GM12865 (cell line): Measurements from ENCODE around the gene HMGB1.
"Not testable (repeated sequence)": the region's sequence is repeated elsewhere in the genome, so short reads cannot be mapped to it uniquely, and the experiment has no call there.

Source experiments
- DNase-seq: peaks from one replicate; pipeline ENCODE4 v3.0.0; 2010; ENCODE audit warnings: low read depth
- H3K4me3 ChIP-seq: 2 replicates; pipeline ENCODE4 v1.5.1; 2011; ENCODE audit warnings: mild to moderate bottlenecking, low read depth, low read length, control low read depth
- CTCF ChIP-seq: IDR thresholded peaks from 2 replicates; pipeline ENCODE4 v1.5.1; 2011; ENCODE audit warnings: low read length, control low read depth, low read depth, inconsistent platforms; ENCODE audit not compliant: insufficient read depth; ENCODE audit errors: missing control alignments

The HMGB1 gene

GRCh38 chr13:30446126-30446500, 19.6 kb downstream of the HMGB1 start:
- DNase-seq = no peak
- H3K4me3 ChIP-seq = peak overlapping the region; percentile 76
- TF ChIP-seq CTCF = no peak

- peak overlapping the region; percentile 76 for H3K4me3 ChIP-seq
- TF ChIP-seq CTCF = no peak
- DNase-seq = peak; percentile 89
These were observed 21.8 kb downstream of the HMGB1 start for GRCh38 chr13:30443957-30444404.

GRCh38 chr13:30443491-30443890, 22.2 kb downstream of the HMGB1 start:
- DNase-seq = not testable (repeated sequence)
- peak overlapping the region; percentile 76 for H3K4me3 ChIP-seq

GRCh38 chr13:30442926-30443325, 22.8 kb downstream of the HMGB1 start:
- peak overlapping the region; percentile 76 for H3K4me3 ChIP-seq
- DNase-seq = peak; percentile 85
- no peak for TF ChIP-seq CTCF

- peak; percentile 26 for DNase-seq
- TF ChIP-seq CTCF = no peak
- no peak overlapping the region for H3K4me3 ChIP-seq
These were observed 24.6 kb downstream of the HMGB1 start for GRCh38 chr13:30440910-30441703.

GRCh38 chr13:30438286-30438685, 27.4 kb downstream of the HMGB1 start:
- H3K4me3 ChIP-seq = no peak overlapping the region
- TF ChIP-seq CTCF = no peak
- DNase-seq = no peak

GRCh38 chr13:30437177-30437576, 28.6 kb downstream of the HMGB1 start:
- no peak for DNase-seq
- TF ChIP-seq CTCF = no peak
- no peak overlapping the region for H3K4me3 ChIP-seq
